NB4 (cell line): ENCODE measurements around the gene RPN2.

Experiments
- MYC ChIP-seq: IDR thresholded peaks from 2 replicates; pipeline ENCODE4 v1.6.1; 2011; ENCODE audit warnings: low read depth, low read length
- POLR2A ChIP-seq: IDR thresholded peaks from 2 replicates; pipeline ENCODE4 v1.6.1; 2011; ENCODE audit warnings: mild to moderate bottlenecking; ENCODE audit not compliant: insufficient read length; ENCODE audit errors: extremely low read depth
- TF ChIP-seq, protein P1 (sequence below): IDR thresholded peaks from one replicate; pipeline ENCODE4 v1.5.1; 2012; ENCODE audit warnings: low read depth, low read length

DNA sequence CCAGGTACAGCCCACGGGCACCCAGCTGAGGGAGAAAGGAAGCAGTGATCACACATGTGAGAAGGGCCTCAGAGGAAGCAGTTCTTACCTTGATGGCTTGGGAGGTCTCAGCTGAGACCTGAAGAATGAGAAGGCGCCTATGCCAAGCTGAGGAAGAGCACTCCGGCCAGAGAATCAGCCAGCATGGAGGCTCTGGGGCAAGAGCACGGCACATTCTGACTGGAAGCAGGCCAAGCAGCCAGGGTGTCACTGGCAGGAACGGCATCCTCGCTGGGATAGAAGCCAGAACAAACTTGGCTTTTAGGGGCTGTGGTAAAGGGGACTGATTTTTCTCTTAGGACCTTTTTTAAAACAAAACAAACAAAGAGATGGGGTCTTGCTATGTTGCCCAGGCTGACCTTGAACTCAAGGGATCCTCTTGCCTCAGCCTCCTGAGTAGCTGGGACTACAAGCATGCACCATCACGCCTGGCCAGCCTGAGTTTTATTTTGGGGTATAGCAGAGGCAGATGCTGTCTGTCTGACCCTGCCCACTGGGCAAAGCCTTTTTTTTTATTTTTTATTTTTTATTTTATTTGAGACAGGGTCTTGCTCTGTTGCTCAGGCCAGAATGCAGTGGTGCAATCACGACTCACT is 64.9 kb downstream of the RPN2 start:
- TF ChIP-seq POLR2A = no peak
- TF ChIP-seq, protein P1, sequence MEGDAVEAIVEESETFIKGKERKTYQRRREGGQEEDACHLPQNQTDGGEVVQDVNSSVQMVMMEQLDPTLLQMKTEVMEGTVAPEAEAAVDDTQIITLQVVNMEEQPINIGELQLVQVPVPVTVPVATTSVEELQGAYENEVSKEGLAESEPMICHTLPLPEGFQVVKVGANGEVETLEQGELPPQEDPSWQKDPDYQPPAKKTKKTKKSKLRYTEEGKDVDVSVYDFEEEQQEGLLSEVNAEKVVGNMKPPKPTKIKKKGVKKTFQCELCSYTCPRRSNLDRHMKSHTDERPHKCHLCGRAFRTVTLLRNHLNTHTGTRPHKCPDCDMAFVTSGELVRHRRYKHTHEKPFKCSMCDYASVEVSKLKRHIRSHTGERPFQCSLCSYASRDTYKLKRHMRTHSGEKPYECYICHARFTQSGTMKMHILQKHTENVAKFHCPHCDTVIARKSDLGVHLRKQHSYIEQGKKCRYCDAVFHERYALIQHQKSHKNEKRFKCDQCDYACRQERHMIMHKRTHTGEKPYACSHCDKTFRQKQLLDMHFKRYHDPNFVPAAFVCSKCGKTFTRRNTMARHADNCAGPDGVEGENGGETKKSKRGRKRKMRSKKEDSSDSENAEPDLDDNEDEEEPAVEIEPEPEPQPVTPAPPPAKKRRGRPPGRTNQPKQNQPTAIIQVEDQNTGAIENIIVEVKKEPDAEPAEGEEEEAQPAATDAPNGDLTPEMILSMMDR = no peak
- no peak for TF ChIP-seq MYC
